ENCODE data around the gene STAG2. TPM values are rescaled to one million over a fixed set of nuclear protein-coding genes. Genes with fewer than 3 reads are reported as not detected.
"Not testable (repeated sequence)": the region's sequence is repeated elsewhere in the genome, so short reads cannot be mapped to it uniquely, and the experiment has no call there.

Gene STAG2
- total RNA-seq, 3 donors from 2014 or later, result 79.2 to 114 (median 83.2) TPM

DNA sequence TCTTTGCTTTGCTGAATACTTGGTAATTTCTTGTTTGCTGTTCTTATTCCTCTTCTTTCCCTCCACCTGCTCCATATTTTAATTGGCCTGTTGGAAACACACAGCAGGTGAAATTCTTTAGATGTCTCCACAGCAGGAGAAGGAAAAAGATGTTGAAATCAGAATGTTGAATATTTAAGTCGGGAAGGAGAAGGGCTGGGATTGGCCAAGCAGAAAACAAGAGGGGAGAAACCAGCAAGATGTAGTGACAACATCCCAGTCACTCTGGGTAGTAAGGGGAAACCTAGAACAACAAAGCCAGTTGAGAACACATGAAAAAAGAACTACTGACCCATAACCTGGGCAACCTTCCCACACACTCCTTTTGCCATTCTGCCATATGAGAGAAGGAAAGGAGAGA lies 37.3 kb upstream of the STAG2 start:
- Histone ChIP-seq H3K4me3 (no peak overlapping the region), H3K36me3 (no peaks in the 10 kb centered on the region), H3K27me3 (no peaks in the 10 kb centered on the region), H3K4me1 (no peaks in the 10 kb centered on the region), H3K27ac (no peak overlapping the region), H3K9me3 (no peaks in the 10 kb centered on the region)
- no peak for DNase-seq (ENCODE audit: low spot score in 2 of 2)
- TF ChIP-seq, protein P1, sequence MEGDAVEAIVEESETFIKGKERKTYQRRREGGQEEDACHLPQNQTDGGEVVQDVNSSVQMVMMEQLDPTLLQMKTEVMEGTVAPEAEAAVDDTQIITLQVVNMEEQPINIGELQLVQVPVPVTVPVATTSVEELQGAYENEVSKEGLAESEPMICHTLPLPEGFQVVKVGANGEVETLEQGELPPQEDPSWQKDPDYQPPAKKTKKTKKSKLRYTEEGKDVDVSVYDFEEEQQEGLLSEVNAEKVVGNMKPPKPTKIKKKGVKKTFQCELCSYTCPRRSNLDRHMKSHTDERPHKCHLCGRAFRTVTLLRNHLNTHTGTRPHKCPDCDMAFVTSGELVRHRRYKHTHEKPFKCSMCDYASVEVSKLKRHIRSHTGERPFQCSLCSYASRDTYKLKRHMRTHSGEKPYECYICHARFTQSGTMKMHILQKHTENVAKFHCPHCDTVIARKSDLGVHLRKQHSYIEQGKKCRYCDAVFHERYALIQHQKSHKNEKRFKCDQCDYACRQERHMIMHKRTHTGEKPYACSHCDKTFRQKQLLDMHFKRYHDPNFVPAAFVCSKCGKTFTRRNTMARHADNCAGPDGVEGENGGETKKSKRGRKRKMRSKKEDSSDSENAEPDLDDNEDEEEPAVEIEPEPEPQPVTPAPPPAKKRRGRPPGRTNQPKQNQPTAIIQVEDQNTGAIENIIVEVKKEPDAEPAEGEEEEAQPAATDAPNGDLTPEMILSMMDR (IDR thresholded peaks at IDR 0.05), result no peak
- no peak for TF ChIP-seq POLR2AphosphoS5 (IDR thresholded peaks at IDR 0.05)
- no peak for TF ChIP-seq POLR2A (IDR thresholded peaks at IDR 0.05)
- intact Hi-C loops (cut with DNase I; ENCODE audit: low total_unique reads), result no loop called here

GRCh38 chrX:123927845-123928244 lies 33.7 kb upstream of the STAG2 start:
- Histone ChIP-seq H3K9me3 (peaks cover 0 to 8% of the 10 kb centered on the region in 2 donors), H3K27me3 (no peaks in the 10 kb centered on the region), H3K36me3 (no peaks in the 10 kb centered on the region), H3K27ac (no peak overlapping the region), H3K4me3 (no peak overlapping the region), H3K4me1 (no peaks in the 10 kb centered on the region)
- TF ChIP-seq POLR2AphosphoS5 (IDR thresholded peaks at IDR 0.05) (no peak), POLR2A (IDR thresholded peaks at IDR 0.05) (no peak)
- TF ChIP-seq, protein P1 (IDR thresholded peaks at IDR 0.05), result no peak
- intact Hi-C loops (cut with DNase I; ENCODE audit: low total_unique reads), result no loop called here
- DNase-seq (ENCODE audit: low spot score in 2 of 2), result no peak

DNA sequence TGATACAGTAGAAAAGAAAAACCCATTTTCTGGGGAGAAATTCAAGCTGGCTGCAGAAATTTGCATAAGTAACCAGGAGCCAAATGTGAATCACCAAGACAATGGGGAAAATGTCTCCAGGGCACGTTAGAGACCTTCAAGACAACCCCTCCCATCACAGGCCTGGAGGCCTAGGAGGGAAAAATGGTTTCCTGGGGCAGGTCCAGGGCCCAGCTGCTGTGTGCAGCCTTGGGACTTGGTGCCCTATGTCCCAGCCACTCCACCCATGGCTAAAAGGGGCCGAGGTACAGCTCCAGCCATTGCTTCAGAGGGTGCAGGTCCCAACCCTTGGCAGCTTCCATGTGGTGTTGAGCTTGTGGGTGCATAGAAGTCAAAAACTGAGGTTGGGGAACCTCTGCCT lies 29.5 kb upstream of the STAG2 start:
- H3K27ac ChIP-seq; intact Hi-C loops (cut with DNase I; ENCODE audit: low total_unique reads); H3K4me3 ChIP-seq; DNase-seq (ENCODE audit: low spot score in 2 of 2); H3K36me3 ChIP-seq; H3K4me1 ChIP-seq; H3K27me3 ChIP-seq; H3K9me3 ChIP-seq: not testable (repeated sequence)

GRCh38 chrX:123943074-123943473 lies 18.4 kb upstream of the STAG2 start:
- Histone ChIP-seq H3K4me3 (no peak overlapping the region), H3K36me3 (no peaks in the 10 kb centered on the region), H3K9me3 (no peaks in the 10 kb centered on the region), H3K27ac (no peak overlapping the region), H3K27me3 (no peaks in the 10 kb centered on the region), H3K4me1 (no peaks in the 10 kb centered on the region)
- TF ChIP-seq POLR2AphosphoS5 (IDR thresholded peaks at IDR 0.05), result no peak
- TF ChIP-seq, protein P1 (IDR thresholded peaks at IDR 0.05), result no peak
- no peak for TF ChIP-seq POLR2A (IDR thresholded peaks at IDR 0.05)
- intact Hi-C loops (cut with DNase I; ENCODE audit: low total_unique reads), result no loop called here
- no peak for DNase-seq (ENCODE audit: low spot score in 2 of 2)

GRCh38 chrX:123943488-123943887 lies 18.0 kb upstream of the STAG2 start:
- no peaks in the 10 kb centered on the region for H3K27me3 ChIP-seq
- intact Hi-C loops (cut with DNase I; ENCODE audit: low total_unique reads), result no loop called here
- DNase-seq (ENCODE audit: low spot score in 2 of 2), result no peak
- no peaks in the 10 kb centered on the region for H3K36me3 ChIP-seq
- no peaks in the 10 kb centered on the region for H3K9me3 ChIP-seq
- no peaks in the 10 kb centered on the region for H3K4me1 ChIP-seq
- TF ChIP-seq, protein P1 (IDR thresholded peaks at IDR 0.05), result no peak
- TF ChIP-seq POLR2AphosphoS5 (IDR thresholded peaks at IDR 0.05), result no peak
- TF ChIP-seq POLR2A (IDR thresholded peaks at IDR 0.05), result no peak
- no peak overlapping the region for H3K27ac ChIP-seq
- no peak overlapping the region for H3K4me3 ChIP-seq

GRCh38 chrX:123949846-123950245 lies 11.7 kb upstream of the STAG2 start:
- H3K9me3 ChIP-seq, result no peaks in the 10 kb centered on the region
- DNase-seq (ENCODE audit: low spot score in 2 of 2), result no peak
- intact Hi-C loops (cut with DNase I; ENCODE audit: low total_unique reads), result no loop called here

More at GRCh38 chrX:123949846-123950245, 11.7 kb upstream of the STAG2 start:
- H3K4me3 ChIP-seq, result no peak overlapping the region
- no peak for TF ChIP-seq POLR2A (IDR thresholded peaks at IDR 0.05)
- TF ChIP-seq, protein P1 (IDR thresholded peaks at IDR 0.05), result no peak
- TF ChIP-seq POLR2AphosphoS5 (IDR thresholded peaks at IDR 0.05), result no peak
- no peaks in the 10 kb centered on the region for H3K4me1 ChIP-seq
- H3K27me3 ChIP-seq, result no peaks in the 10 kb centered on the region
- no peak overlapping the region for H3K27ac ChIP-seq
- H3K36me3 ChIP-seq, result no peaks in the 10 kb centered on the region

Data from breast epithelium (tissue), 4 donors.